ENCODE results near the gene CMC4.

CMC4 gene, protein sequence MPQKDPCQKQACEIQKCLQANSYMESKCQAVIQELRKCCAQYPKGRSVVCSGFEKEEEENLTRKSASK

DNA sequence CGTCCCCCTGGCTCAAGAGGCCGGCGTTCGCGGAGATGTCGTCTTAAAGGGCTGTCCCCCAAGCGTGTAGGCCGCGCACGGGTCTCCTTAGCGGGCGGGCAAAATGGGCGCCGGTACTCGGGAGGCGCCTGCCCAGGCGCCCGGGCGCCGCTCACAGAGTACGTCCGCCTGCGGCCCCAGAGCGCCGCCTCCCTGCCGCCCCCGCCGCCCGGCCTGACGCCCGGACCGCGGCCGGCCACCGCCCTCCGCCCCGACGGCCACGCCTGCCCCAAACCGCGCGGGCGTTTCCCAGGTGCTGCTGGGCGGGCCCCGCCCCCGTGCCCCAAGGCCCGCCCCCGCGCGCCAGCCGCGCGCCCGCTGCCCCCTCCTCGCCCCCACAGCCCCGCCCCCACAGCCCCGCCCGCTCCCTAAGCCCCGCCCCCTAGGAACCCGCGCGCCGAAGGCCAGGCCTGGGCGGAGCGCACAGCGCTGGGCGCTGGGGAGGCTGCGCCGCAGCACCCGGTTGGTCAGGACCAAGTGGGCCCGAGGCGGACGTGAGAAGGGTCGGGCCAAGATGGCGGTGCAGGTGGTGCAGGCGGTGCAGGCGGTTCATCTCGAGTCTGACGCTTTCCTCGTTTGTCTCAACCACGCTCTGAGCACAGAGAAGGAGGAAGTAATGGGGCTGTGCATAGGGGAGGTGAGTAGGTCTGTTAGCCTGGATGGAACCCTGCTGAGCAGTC is at the start of gene CMC4, which contains the start of the genes BRCC3 and MTCP1:
Gene CMC4, minus strand, starts transcription at position 162 of the 719 bp plus-strand sequence. CDS start 7,113 bp downstream, outside the sequence.
Gene BRCC3, plus strand, starts transcription at position 534 of the 719 bp plus-strand sequence. Its CDS starts 20 bp downstream, at position 554.
Gene MTCP1, minus strand, starts transcription at position 162 of the 719 bp plus-strand sequence. CDS start 5,126 bp downstream, outside the sequence.
- DNase-seq: peak; percentile 86

DNA sequence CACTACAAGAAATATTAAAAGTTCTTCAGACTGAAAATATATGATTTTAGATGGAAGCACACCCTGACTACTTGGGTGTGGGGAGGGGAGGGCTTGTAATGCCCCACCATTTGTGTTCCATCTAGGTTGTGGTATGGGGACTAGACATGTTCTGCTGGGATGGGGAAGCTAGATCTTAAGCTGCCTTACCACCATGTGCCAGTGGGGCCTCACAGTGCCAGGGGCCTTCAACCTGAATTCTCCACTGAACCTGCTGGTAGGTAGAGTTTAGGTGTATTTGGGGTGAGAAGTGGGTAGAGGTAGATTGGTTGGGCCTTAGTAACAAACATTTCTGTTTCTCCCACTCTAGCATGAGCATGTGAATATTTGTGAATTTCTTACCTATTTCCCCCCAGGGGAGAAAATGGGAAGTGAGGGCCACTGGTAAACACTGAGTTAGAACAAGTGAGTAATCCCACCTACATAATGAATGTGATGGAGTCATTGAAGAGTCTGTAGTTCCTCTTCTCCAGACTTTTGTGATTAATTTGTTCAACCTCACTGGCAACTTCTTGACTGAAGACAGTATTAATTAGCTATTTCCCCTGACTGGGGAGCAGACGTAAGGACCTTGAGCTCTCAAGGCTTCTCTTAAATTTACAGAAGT is 44.4 kb upstream of the CMC4 start:
- DNase-seq: no peak

DNA sequence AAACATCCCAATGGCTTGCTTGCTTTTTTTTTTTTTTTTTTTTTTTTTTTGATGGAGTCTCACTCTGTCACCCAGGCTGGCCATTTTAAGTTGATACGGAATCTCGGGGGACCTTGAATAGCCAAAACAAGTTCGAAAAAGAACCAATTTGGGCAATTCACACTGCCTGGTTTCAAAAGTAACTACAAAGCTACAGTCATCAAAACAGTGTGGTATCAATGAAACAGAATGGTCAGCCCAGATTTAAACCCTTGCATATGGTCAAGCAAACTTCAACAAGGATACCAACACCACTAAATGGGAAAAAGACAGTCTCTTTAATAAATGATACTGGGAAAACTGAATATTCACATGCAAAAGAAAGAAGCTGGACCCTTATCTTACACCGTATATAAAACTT is 42.2 kb upstream of the CMC4 start:
- no peak for DNase-seq

DNA sequence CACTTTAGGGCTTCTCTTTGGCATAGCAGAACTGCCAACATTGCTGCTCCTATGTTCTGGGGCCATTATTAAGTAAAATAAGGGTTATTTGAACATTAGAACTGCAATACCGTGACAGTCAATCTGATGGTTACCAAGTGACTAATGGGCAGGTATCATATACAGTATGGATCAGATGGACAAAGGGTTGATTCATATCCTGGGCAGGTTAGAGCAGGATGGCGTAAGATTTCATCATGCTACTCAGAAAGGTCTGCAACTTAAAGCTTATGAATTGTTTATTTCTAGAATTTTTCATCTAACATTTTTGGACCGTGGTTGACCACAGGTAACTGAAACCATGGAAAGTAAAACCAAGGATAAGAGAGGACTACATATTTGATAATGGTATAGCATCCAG is 41.2 kb upstream of the CMC4 start:
- no peak for DNase-seq

DNA sequence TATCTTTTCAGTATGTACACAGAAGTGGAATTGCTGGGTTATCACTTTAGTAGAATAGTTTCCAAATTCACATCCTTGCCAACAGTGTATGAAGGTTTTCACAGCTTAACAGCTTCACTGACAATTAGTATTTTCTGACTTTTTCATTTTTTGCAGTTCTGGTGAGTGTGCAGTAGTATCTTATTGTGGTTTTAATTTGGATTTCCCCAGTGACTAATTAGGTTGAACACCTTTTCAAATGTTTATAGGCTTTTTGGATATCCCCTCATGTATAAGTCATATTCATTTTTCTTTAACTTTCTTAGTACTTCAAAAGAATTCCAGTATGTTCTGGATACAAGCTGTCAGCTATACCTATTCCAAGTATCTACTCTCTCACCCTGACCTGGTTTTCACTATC is 37.5 kb upstream of the CMC4 start:
- no peak for DNase-seq

DNA sequence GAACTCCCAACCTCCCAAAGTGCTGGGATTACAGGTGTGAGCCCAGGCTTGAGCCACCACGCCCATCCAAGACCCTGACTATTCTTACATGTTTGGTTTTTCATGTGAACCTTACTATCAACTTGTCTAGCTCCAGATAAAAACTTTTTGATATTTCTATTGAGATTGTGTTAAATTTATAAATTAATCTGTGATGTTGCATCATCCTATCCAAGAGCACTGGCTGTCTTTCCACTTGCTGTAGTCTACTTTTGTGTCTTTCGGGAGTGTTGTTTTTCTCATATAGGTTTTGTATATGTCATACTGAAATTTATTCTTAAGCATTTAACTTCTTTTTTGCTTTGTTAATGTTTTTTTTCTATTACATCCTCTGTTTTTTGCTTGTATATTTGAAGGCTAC is 35.0 kb upstream of the CMC4 start:
- no peak for DNase-seq

DNA sequence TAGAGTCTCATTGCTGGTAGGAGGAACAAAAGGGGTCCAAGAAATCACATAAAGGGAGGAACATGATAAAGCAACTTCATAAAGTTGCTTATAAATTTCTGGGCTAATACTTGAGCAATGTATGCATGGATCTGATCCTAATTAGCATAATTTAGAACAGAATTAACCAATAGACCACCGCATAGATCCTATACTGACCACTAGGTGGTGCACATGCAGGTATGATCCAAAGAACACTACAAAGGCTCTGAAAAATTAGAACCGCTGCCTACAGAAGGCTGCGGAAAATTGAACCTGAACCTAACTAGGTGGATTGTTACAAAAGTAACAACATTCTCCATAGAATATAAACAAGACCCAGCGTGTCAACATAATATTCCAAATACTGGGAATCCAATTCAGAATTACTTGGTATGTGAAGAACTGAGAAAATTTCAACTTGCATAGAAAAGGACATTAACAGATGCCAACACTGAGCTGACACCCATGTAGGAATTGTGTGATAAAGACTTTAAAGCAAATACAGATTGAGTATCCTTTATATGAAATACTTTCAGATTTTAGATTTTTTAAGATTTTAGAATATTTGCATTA is 23.6 kb upstream of the CMC4 start:
- DNase-seq: no peak

DNA sequence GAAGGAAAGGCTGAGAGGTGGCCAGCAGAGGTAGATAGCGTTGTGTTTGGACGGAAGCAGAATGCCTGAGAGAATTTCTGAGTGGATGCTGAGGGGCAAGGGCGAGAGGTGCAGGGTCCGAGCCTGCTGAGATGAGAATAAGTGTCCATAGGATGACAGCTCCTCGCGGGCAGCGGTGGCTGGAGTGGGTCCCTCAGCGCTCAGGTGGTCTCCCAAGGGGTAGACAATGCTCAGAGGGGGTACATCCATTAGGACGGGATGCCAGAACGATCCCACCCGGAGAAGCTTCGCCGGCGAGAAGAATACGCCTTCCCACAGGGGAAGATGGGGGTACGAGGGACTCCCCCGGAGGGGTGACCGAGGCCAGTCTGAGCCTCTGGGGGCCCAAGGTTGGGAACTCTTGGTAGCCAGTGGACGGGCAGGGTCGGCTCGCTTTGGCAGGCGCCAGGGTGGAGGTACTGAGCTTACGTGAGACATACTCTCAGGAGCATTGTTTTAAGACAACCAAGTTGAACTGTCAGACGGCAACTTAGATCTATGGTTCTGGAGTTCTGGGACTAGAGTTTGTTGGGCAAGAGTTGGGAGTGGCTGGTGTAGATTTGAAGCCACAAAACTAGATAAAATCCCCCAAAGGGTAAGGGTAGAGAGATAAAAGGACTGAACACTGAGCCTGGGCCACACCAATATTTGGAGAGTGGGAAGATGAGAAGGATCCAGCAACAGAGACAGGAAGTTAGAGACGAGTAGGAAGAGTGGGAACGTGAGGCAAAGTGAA is 16.2 kb upstream of the CMC4 start:
- DNase-seq: no peak

DNA sequence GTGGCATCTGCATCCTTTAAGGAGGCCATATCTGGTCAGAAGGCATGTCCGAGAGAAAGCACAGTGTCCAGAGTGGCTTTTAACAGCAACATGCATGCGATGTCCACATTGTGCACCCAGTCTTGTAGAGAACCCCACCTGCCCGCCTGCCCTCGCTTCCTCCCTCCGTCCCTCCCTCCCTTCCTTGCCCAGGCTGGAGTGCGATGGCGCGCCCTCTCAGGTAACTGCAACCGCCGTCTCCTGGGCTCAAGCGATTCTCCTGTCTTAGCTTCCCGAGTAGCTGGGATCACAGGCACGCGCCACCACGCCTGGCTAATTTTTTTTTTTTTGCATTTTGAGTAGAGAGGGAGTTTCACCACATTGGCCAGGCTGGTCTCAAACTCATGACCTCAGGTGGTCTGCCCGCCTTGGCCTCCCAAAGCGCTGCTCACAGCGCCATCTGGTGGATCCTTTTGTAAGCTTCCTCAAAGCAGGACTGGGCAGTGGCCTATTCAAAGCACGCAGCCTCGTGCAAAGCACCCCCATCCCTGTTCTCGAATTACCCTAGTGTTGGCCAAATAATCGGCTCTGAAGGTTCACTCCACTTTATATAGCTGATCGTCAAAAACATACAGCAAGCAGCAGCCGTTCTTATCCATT is 15.4 kb upstream of the CMC4 start:
- DNase-seq: no peak

DNA sequence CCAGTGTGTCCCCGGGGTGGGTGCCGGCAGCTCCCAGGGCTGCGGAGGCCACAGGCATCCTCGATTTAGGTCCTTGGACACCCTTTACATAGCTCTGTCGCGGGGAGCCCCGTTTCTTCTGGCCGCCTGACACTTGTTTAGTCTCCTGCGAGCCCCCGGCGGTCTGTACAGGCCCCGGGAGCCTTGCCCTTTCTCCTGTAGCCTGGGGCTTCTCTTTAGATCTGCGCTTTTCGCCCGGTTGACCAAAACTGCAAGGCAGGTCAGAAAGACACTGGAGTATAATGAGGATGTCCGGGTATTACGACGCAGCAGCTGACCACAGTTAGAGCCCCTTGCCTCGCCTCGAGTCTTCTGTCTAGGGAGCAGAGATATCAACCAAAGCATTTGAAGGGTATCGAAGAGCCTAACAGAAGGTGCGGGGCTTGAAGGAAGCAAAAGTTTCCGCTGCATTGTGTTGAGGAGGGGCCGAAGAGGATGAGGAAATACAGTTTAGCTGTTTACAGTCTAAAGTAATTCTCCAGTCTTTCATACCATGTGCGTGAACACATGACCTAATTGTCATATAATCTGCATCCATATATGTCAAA is 851 bp upstream of the CMC4 start:
- no peak for DNase-seq

DNA sequence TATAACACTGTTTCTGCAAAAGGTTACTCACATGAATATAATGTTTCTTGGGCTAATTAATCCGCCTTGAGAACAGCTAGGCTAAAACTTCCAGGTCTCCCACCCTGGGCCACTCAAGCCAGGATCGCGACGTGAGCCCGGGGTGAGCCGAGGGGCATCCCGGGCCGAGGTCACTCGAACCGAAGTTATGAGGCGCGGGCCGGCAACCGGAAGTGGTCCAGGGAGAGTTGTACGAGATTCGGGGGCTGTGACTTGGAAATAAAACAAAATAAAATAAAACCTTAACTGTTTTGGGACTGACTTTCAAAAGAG is 317 bp downstream of the CMC4 start:
- DNase-seq: no peak

DNA sequence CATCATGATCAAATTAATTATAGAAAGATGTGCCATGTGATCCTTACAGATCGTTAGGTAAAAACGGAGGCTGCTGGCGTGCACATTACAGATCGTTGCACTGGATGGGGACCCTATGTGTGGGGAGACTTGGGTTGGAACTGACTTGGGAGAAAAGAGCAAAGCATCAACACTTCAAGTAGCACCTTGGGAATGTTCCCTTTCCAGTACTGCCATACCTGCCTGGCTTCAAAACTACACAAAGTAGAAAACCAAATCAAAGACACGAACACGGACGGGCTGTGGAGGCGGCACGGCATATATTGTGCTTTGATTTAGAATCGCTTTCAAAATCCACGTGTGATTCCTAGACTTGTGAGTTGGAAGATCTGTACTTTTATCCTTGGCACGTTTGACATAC is 898 bp downstream of the CMC4 start:
- no peak for DNase-seq

DNA sequence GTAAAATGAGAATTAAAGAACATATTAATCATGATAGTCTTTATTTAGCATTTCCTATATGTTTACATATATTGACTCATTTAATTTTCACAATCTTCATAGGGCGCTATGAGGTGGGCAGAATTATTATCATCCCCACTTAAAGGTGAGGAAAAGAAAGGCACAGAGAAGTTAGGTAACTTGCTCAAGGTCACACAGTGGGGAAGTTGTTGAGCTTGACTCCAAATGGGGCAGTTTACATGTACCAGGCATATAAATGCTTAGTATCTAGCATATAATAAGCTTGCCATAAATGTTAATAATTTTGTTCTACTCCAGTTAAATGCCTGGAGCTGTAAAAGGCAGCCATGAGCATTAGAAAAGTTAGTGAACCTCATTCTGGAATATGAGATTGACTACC is 1.5 kb downstream of the CMC4 start:
- DNase-seq: no peak

DNA sequence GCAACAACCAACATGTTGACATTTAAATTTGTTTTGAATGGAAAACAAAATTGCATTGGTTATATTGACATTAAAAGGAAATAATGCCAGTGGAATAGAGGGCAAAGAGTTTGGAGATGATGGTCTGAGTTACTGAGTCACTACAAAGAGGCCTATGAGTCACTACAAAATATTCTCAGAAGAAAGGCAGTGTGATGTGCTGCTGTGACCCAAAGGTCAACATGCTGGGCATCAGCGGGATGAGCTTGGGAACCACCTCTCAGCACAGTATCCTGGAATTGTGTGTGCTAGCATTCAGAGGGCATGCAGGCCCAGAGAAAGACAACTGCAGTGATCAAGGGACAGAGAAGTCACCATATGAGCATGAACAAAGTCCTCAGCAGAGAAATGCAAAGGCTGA is 2.8 kb downstream of the CMC4 start:
- no peak for DNase-seq

DNA sequence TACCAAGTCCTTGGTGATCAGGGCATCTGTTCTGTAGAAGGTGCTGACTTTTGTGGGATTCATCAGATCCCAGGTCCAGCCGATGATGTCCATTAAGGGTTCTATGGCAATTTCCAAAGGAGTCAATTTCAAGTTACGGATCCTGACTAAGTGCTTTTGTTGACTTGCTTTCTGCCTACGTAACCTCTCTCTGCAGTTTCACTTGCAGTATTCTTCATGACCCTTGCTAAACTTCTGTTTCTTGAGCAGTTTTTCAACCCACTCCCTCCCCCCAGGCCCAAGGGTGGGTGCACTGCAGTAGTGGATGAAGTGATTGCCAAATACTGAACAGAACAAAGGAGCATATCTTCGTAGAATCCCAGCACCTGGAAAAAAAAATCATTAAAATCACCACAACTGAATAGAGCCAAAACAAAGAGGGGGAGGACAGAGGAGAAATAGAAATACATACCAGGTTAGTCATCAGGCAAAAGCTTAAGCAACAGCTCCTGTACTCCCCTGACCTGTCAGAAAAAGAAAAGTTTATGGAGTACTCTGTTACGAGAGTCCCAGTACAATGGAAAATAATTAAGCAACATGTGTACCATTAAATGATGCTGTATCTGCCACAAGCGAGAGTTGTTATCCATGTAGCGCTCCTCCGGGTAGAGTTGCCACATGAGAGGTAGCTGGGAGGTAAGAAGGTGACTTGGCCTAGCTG is 5.8 kb downstream of the CMC4 start:
- no peak for DNase-seq

DNA sequence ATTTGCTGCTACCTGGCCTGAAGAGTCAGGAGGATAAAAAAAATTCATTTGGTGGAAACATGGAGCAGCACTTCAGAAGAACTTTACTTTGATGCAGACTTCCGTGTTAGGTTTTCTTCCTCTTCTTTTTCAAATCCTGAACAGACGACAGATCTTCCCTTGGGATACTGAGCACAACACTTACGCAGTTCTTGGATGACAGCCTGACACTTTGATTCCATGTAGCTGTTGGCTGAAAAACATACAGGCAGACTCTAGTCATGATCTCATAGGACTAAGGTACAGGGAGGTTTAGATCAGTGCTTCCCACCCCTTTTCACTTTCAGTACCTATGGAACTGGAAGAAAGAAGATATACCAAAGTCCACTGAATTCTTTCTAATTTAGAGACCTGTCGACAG is 9.2 kb downstream of the CMC4 start:
- DNase-seq: no peak

DNA sequence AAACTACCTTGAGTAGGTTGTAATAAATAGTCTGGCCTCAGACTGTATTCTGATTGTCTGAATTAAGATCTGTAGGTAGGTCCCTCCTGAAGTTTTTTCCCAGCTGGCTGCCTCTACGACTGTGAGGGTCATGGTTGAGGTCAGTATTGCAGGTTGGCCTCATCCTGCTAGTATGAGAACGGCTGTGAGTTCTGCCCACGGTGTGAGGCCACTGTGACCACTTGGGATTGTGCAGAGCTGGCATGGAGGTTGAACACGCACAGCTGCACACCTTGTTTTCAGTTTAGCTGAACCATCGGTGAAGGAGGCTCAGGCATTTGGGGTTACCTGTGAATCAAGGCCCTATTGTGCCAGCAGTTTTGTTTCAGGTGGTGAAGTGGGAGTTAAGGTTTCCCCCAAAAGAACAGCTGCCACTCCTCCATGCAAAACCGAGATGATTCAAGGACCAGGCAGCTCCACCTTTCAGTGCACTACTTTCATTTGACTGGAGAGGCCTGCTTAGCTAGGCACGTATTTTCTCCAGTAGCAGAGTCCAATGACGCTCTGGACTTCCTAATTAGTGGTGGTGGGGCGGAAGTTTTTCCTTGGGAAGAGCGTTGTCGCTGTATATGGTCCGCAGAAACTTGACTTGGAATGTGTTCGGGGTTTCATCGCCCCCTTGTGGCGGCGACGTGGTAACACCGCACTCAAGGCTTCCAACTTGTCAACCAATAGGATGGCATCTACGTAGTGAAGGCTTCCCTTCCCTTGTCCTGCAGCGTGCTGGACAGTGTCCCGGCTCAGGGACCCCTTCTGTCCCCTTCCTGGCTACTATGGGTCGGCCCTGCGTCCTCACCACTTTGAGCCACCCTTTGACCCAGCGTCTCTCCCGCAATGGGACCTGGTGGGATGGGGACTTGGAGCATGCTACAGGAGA is 13.8 kb downstream of the CMC4 start:
- DNase-seq: peak; percentile 64

DNA sequence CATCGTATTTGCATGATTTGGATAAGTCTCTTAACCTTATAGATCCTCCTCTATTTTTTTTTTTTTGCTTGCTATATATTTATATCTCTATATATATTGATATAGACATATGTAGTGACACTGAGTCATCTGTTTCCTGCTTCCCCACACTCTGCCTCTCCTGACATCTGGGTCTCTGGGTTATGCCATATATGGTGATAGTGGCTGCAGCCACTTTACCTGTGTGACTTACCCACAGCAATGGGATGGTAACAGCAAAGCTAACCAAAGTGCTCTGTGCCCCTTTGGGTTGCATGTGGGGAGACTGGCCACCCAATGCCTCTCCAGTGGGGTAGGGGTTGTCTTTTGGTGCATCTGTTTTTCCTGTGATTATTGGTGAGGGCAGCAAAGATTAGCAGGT is 14.5 kb downstream of the CMC4 start:
- no peak for DNase-seq

DNA sequence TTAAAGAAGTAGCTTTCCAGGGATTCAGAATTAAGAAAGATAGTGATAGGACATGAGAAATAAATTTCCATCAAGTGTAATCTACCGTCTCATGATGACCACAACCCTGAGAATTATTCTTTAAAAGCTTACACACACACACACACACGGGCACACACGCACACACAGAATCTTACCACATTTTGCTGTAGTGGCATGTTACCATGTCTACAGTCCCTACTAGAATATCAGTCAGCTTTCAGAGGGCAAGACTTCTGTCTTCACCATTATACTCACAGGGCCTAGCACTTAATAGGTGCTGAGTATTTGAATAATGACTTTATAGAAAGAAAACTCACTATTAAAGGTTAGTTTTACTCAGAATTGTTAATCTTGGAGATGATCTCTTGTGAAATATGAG is 15.4 kb downstream of the CMC4 start:
- no peak for DNase-seq

DNA sequence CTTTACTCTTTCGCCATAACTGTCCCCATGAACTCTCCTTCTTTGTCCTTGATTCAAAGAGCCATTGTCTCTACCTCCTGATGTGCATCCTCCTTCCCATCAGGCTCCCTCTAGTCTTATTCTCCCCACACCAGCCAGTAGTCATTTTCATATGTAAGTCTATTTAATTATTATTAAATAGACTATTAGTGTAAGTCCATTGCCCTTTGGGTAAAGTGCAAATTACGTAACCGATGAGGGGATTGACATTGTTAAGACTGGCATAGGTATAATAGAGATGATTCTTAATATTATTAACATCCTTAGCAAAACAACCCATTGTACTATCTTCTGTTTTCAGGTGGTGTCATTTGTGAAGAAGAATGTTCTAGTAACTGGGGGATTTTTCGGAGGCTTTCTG is 16.7 kb downstream of the CMC4 start:
- DNase-seq: no peak

DNA sequence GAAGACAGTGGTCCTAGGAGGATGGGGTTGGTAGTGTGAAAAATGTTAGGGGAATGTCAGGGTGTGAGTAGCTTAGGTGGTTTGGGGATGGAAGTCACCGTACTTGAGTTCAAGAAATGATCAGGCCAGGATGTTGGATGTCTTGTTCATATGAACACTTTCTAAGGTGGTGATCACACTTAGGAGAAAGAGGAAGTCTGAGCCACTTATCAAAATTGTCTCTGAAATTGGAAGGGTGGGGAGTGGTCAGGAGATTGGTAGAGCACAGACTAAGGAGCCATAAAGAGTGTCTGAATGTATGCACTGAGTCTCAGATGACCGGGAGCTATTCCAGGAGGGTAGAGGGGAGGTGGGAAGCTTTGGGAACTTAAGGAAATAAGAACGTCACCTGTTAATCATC is 17.3 kb downstream of the CMC4 start:
- no peak for DNase-seq
